Kidney (tissue), 14 donors: ENCODE measurements around the gene PRKCQ. TPM values are rescaled to one million over a fixed set of nuclear protein-coding genes. Genes with fewer than 3 reads are reported as not detected.

ENCODE experiments used
- DNase-seq, 5 donors: peaks; one replicate each; pipeline ENCODE4 v3.0.0-alpha.2; 2013 to 2020
- FAIRE-seq: peaks from 2 replicates; lab custom pipeline; 2012; peaks lifted over from hg19 to GRCh38; lab: Jason Lieb, UNC
- H3K27ac ChIP-seq, 2 donors: one replicate each; pipeline ENCODE4 v1.7.0; 2013; ENCODE audit warnings: low read depth in 2 of 2, low read length in 2 of 2, inconsistent platforms in 1 of 2
- H3K27me3 ChIP-seq: one replicate; pipeline ENCODE4 v1.7.1; 2013; ENCODE audit warnings: low read length, inconsistent platforms; ENCODE audit not compliant: control insufficient read depth, insufficient read depth
- H3K36me3 ChIP-seq, 3 donors: one replicate each; pipeline versions ENCODE4 v1.7.0 to v1.7.1; 2013; ENCODE audit warnings: low read length in 3 of 3, control low read depth in 1 of 3, inconsistent platforms in 1 of 3; ENCODE audit not compliant: insufficient read depth in 3 of 3, control insufficient read depth in 2 of 3
- H3K4me1 ChIP-seq, 3 donors: one replicate each; pipeline versions ENCODE4 v1.7.0 to v1.7.1; 2013; ENCODE audit warnings: low read length in 3 of 3, inconsistent platforms in 1 of 3, low read depth in 1 of 3; ENCODE audit not compliant: control insufficient read depth in 2 of 3, insufficient read depth in 2 of 3
- H3K4me3 ChIP-seq, 3 donors: one replicate each; pipeline versions ENCODE4 v1.7.0 to v1.8.1; 2013; ENCODE audit warnings: low read length in 3 of 3, control low read depth in 1 of 3, inconsistent platforms in 1 of 3
- H3K9ac ChIP-seq, 3 donors: one replicate each; pipeline versions ENCODE4 v1.7.0 to v1.7.1; 2013; ENCODE audit warnings: low read length in 3 of 3, control low read depth in 1 of 3, inconsistent platforms in 1 of 3
- H3K9me3 ChIP-seq, 3 donors: one replicate each; pipeline versions ENCODE4 v1.7.0 to v1.7.1; 2013; ENCODE audit warnings: low read length in 3 of 3, control low read depth in 1 of 3, inconsistent platforms in 1 of 3; ENCODE audit not compliant: control insufficient read depth in 2 of 3, insufficient read depth in 1 of 3
- CTCF ChIP-seq: IDR thresholded peaks from 3 replicates; pipeline ENCODE4 v1.5.1; 2012; ENCODE audit warnings: mild to moderate bottlenecking, moderate library complexity, borderline replicate concordance; ENCODE audit not compliant: insufficient read depth; ENCODE audit errors: extremely low read depth
- intact Hi-C: fragments of 100-400 bp; cut with DNase I; formaldehyde crosslinking; loops from one replicate; pipeline ENCODE4 v1.11.1; 2022
- polyA plus RNA-seq: library from polyadenylated mRNA; stranded (reverse); fragments of 350-450 nt; fragmentation: Illumina TruSeq; extraction: RNeasy Lipid Tissue Mini Kit (QIAGEN cat#74804); gene quantifications from one replicate; pipeline ENCODE4 v1.2.3, GENCODE V29; 2014; ENCODE audit warnings: low read depth, low replicate concordance; ENCODE audit not compliant: insufficient read depth
- total RNA-seq: library from RNA; stranded (reverse); fragmentation: NEBNext Ultra II Directional; extraction: Animal tissue kit (Norgen Biotek cat#: 25700); gene quantifications from one replicate; pipeline ENCODE4 v1.2.1, GENCODE V29; 2021
- donor health status: control.
- donor health status: control.
- donor health status: control.
- donor health status: control.
- donor health status: control.
- donor health status: DM: yes; HTN: yes; CAD: no.
- donor health status: Normal renal cell carcinoma (clear cell type).

PRKCQ gene
- total and polyA plus RNA-seq, 2 donors from 2014 or later, result 6.1 to 17.5 TPM

- H3K4me3 ChIP-seq, result no peak overlapping the region
- no peaks in the 10 kb centered on the region for H3K9me3 ChIP-seq
- no peaks in the 10 kb centered on the region for H3K4me1 ChIP-seq
- H3K27ac ChIP-seq, result no peak overlapping the region
- FAIRE-seq (no peak), DNase-seq (no peak)
- H3K9ac ChIP-seq, result no peak overlapping the region
- TF ChIP-seq CTCF, result no peak
- H3K36me3 ChIP-seq, result no peaks in the 10 kb centered on the region
- no peaks in the 10 kb centered on the region for H3K27me3 ChIP-seq
- intact Hi-C loops, result no loop called here
Observed at GRCh38 chr10:6603142-6604125, 23.4 kb upstream of the PRKCQ start.

- no peak for FAIRE-seq
- no peak for TF ChIP-seq CTCF
Observed at GRCh38 chr10:6602700-6603084, 22.6 kb upstream of the PRKCQ start.

DNA sequence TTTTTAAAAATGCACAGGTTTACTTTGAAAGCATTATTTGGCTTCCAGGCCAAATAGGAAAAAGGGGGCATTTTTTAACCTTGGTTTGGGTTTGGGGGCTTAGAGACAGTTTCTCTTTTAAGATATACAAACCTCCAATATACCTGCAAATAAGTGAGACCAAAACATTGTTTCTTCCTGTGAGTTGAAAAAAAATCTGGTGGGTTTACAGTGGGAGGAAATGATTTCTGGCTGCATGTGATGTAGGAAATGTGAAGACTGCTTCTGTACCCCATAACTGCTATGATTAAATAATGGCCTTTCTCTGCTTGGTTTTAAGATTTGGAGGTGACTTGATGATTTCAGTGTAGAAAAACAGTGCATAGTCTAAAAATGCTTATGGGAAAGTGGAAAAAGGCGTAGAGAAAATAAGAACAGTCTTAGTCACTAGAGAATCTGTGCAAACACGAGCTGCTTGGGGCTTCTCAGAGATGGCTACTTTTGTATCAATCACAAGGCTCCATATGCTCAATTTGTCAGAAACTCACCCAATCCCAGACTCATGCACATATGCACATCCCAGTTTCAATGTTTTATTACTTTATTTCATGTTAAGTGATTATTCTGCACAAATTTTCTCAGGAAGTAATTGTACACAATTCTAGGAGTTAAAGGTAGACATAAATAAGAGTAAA is 22.1 kb upstream of the PRKCQ start:
- intact Hi-C loops, result no loop called here
- Histone ChIP-seq H3K36me3 (no peaks in the 10 kb centered on the region), H3K27me3 (no peaks in the 10 kb centered on the region), H3K4me3 (no peak overlapping the region), H3K9me3 (no peaks in the 10 kb centered on the region), H3K27ac (no peak overlapping the region), H3K9ac (no peak overlapping the region), H3K4me1 (no peaks in the 10 kb centered on the region)
- TF ChIP-seq CTCF, result no peak
- DNase-seq (no peak), FAIRE-seq (no peak)

More at GRCh38 chr10:6602700-6603084, 22.6 kb upstream of the PRKCQ start:
- H3K27me3 ChIP-seq, result no peaks in the 10 kb centered on the region
- H3K4me1 ChIP-seq, result no peaks in the 10 kb centered on the region
- no peak overlapping the region for H3K27ac ChIP-seq
- H3K4me3 ChIP-seq, result no peak overlapping the region
- no peaks in the 10 kb centered on the region for H3K9me3 ChIP-seq
- no peak overlapping the region for H3K9ac ChIP-seq
- intact Hi-C loops, result no loop called here
- no peak for DNase-seq
- H3K36me3 ChIP-seq, result no peaks in the 10 kb centered on the region
